ENCODE results near the gene SPAG16.

- TF ChIP-seq, protein P1, sequence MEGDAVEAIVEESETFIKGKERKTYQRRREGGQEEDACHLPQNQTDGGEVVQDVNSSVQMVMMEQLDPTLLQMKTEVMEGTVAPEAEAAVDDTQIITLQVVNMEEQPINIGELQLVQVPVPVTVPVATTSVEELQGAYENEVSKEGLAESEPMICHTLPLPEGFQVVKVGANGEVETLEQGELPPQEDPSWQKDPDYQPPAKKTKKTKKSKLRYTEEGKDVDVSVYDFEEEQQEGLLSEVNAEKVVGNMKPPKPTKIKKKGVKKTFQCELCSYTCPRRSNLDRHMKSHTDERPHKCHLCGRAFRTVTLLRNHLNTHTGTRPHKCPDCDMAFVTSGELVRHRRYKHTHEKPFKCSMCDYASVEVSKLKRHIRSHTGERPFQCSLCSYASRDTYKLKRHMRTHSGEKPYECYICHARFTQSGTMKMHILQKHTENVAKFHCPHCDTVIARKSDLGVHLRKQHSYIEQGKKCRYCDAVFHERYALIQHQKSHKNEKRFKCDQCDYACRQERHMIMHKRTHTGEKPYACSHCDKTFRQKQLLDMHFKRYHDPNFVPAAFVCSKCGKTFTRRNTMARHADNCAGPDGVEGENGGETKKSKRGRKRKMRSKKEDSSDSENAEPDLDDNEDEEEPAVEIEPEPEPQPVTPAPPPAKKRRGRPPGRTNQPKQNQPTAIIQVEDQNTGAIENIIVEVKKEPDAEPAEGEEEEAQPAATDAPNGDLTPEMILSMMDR (IDR thresholded peaks at IDR 0.05): no peak
- TF ChIP-seq POLR2A (IDR thresholded peaks at IDR 0.05): no peak
Observed at GRCh38 chr2:214029190-214029589, 744.9 kb downstream of the SPAG16 start.
